ENCODE results near the gene ZNF330.

The ZNF330 gene

DNA sequence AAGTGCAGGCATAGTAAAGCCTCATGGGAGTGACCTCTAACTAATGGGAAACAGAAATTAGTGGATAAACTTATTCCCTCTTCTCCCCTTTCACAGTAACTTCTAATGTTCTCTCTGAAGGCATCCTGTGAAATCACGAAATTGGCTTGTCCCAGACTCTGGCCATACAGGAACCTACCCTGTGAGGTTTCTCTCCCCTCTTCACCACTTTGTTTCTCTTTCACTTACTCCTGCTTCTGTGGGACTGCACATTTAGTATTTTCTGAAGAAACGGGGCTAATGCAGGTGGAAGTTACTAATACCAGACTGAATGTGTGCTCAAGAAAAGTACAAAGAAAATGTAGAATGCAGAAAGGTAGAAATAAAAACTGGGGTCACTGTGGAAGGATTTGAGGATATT is 20.0 kb downstream of the ZNF330 start:
- H3K4me1 ChIP-seq (ENCODE audit: control insufficient read depth, low read depth, low read length) = no peaks in the 10 kb centered on the region
- H3K9ac ChIP-seq (ENCODE audit: low read length) = no peak overlapping the region
- no peak overlapping the region for H3K27ac ChIP-seq (ENCODE audit: low read length)
- no peak overlapping the region for H3K4me3 ChIP-seq (ENCODE audit: low read length)
- H3K36me3 ChIP-seq (ENCODE audit: control insufficient read depth, low read depth, low read length) = no peaks in the 10 kb centered on the region
- no peaks in the 10 kb centered on the region for H3K27me3 ChIP-seq (ENCODE audit: control insufficient read depth, insufficient read depth, low read length)
- no peaks in the 10 kb centered on the region for H3K9me3 ChIP-seq (ENCODE audit: control insufficient read depth, low read depth, low read length)

- no peaks in the 10 kb centered on the region for H3K27me3 ChIP-seq (ENCODE audit: control insufficient read depth, insufficient read depth, low read length)
- H3K9ac ChIP-seq (ENCODE audit: low read length) = no peak overlapping the region
- H3K36me3 ChIP-seq (ENCODE audit: control insufficient read depth, low read depth, low read length) = no peaks in the 10 kb centered on the region
- no peak overlapping the region for H3K27ac ChIP-seq (ENCODE audit: low read length)
- H3K9me3 ChIP-seq (ENCODE audit: control insufficient read depth, low read depth, low read length) = no peaks in the 10 kb centered on the region
- no peak overlapping the region for H3K4me3 ChIP-seq (ENCODE audit: low read length)
- H3K4me1 ChIP-seq (ENCODE audit: control insufficient read depth, low read depth, low read length) = no peaks in the 10 kb centered on the region
Measured at GRCh38 chr4:141241986-141242385, 21.3 kb downstream of the ZNF330 start.

DNA sequence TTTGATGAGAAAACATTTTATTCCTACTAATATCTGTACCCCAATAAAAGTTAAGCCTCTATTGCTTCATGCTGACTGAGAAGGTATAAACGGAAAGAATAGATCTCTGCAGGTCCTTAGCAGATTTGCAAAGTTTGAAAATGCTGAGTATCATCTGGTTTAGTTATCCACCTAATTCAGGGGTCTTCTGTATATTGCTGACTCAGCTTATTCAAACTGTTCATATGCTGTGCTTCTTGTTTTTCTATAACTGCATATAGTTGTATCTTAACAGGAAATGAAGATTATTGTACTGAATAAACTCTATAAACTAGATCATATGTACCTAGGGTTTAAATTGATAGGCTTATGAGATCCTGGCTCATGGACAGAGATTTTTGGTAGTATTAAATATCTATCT is 23.7 kb downstream of the ZNF330 start:
- no peaks in the 10 kb centered on the region for H3K9me3 ChIP-seq (ENCODE audit: control insufficient read depth, low read depth, low read length)
- no peak overlapping the region for H3K27ac ChIP-seq (ENCODE audit: low read length)
- no peaks in the 10 kb centered on the region for H3K27me3 ChIP-seq (ENCODE audit: control insufficient read depth, insufficient read depth, low read length)
- no peaks in the 10 kb centered on the region for H3K4me1 ChIP-seq (ENCODE audit: control insufficient read depth, low read depth, low read length)
- H3K36me3 ChIP-seq (ENCODE audit: control insufficient read depth, low read depth, low read length) = no peaks in the 10 kb centered on the region
- H3K9ac ChIP-seq (ENCODE audit: low read length) = no peak overlapping the region
- H3K4me3 ChIP-seq (ENCODE audit: low read length) = no peak overlapping the region

- Histone ChIP-seq H3K9me3 (ENCODE audit: control insufficient read depth, low read depth, low read length) (no peaks in the 10 kb centered on the region), H3K27me3 (ENCODE audit: control insufficient read depth, insufficient read depth, low read length) (no peaks in the 10 kb centered on the region), H3K4me3 (ENCODE audit: low read length) (no peak overlapping the region), H3K9ac (ENCODE audit: low read length) (no peak overlapping the region), H3K36me3 (ENCODE audit: control insufficient read depth, low read depth, low read length) (no peaks in the 10 kb centered on the region), H3K4me1 (ENCODE audit: control insufficient read depth, low read depth, low read length) (no peaks in the 10 kb centered on the region), H3K27ac (ENCODE audit: low read length) (no peak overlapping the region)
Measured at GRCh38 chr4:141246243-141246642, 25.5 kb downstream of the ZNF330 start.

- no peaks in the 10 kb centered on the region for H3K4me1 ChIP-seq (ENCODE audit: control insufficient read depth, low read depth, low read length)
- H3K4me3 ChIP-seq (ENCODE audit: low read length) = no peak overlapping the region
- no peaks in the 10 kb centered on the region for H3K27me3 ChIP-seq (ENCODE audit: control insufficient read depth, insufficient read depth, low read length)
- no peak overlapping the region for H3K9ac ChIP-seq (ENCODE audit: low read length)
- no peak overlapping the region for H3K27ac ChIP-seq (ENCODE audit: low read length)
- no peaks in the 10 kb centered on the region for H3K9me3 ChIP-seq (ENCODE audit: control insufficient read depth, low read depth, low read length)
- no peaks in the 10 kb centered on the region for H3K36me3 ChIP-seq (ENCODE audit: control insufficient read depth, low read depth, low read length)
Measured at GRCh38 chr4:141246683-141247429, 26.2 kb downstream of the ZNF330 start.

DNA sequence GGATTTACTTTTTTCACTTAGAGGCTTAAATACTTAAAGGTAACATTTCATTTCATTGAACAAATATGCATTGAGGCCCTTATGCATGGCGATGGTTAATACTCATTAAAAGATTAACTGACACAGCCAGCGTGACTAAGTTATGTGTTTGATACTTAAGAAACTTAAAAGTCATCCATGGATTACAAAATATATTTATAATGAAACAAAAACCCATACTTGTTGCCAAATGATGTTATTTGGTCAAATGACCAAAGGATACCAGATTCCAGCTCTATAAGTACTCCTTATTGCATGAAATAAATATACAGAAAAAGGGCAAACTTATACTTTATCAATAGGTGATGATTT is 26.7 kb downstream of the ZNF330 start:
- Histone ChIP-seq H3K4me3 (ENCODE audit: low read length) (no peak overlapping the region), H3K27me3 (ENCODE audit: control insufficient read depth, insufficient read depth, low read length) (no peaks in the 10 kb centered on the region), H3K4me1 (ENCODE audit: control insufficient read depth, low read depth, low read length) (no peaks in the 10 kb centered on the region), H3K27ac (ENCODE audit: low read length) (no peak overlapping the region), H3K9me3 (ENCODE audit: control insufficient read depth, low read depth, low read length) (no peaks in the 10 kb centered on the region), H3K9ac (ENCODE audit: low read length) (no peak overlapping the region), H3K36me3 (ENCODE audit: control insufficient read depth, low read depth, low read length) (no peaks in the 10 kb centered on the region)

DNA sequence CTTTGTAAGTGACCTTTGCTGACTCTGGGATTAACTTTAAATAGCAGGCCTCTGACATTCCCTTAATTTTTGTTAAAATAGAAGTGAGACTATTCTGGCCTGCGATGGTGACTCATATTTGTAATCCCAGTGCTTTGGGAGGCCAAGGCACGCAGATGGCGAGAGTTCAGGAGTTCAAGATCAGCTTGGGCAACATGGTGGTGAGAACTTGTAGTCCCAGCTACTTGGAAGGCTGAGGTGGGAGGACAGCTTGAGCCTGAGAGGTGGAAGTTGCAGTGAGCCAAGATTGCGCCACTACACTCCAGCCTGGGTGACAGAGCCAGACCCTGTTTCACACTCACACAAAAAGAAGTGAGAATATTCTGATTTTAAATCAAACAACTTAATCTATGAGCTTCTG is 27.3 kb downstream of the ZNF330 start:
- Histone ChIP-seq H3K4me1 (ENCODE audit: control insufficient read depth, low read depth, low read length) (no peaks in the 10 kb centered on the region), H3K9me3 (ENCODE audit: control insufficient read depth, low read depth, low read length) (no peaks in the 10 kb centered on the region), H3K9ac (ENCODE audit: low read length) (no peak overlapping the region), H3K4me3 (ENCODE audit: low read length) (no peak overlapping the region), H3K27me3 (ENCODE audit: control insufficient read depth, insufficient read depth, low read length) (no peaks in the 10 kb centered on the region), H3K36me3 (ENCODE audit: control insufficient read depth, low read depth, low read length) (no peaks in the 10 kb centered on the region), H3K27ac (ENCODE audit: low read length) (no peak overlapping the region)

GRCh38 chr4:141248486-141248885 is 27.8 kb downstream of the ZNF330 start:
- Histone ChIP-seq H3K9me3 (ENCODE audit: control insufficient read depth, low read depth, low read length) (no peaks in the 10 kb centered on the region), H3K27me3 (ENCODE audit: control insufficient read depth, insufficient read depth, low read length) (no peaks in the 10 kb centered on the region), H3K27ac (ENCODE audit: low read length) (no peak overlapping the region), H3K36me3 (ENCODE audit: control insufficient read depth, low read depth, low read length) (no peaks in the 10 kb centered on the region), H3K4me3 (ENCODE audit: low read length) (no peak overlapping the region), H3K9ac (ENCODE audit: low read length) (no peak overlapping the region), H3K4me1 (ENCODE audit: control insufficient read depth, low read depth, low read length) (no peaks in the 10 kb centered on the region)

GRCh38 chr4:141254326-141254725 is 33.6 kb downstream of the ZNF330 start:
- Histone ChIP-seq H3K9me3 (ENCODE audit: control insufficient read depth, low read depth, low read length) (no peaks in the 10 kb centered on the region), H3K9ac (ENCODE audit: low read length) (no peak overlapping the region), H3K4me1 (ENCODE audit: control insufficient read depth, low read depth, low read length) (no peaks in the 10 kb centered on the region), H3K36me3 (ENCODE audit: control insufficient read depth, low read depth, low read length) (no peaks in the 10 kb centered on the region), H3K4me3 (ENCODE audit: low read length) (no peak overlapping the region), H3K27me3 (ENCODE audit: control insufficient read depth, insufficient read depth, low read length) (no peaks in the 10 kb centered on the region), H3K27ac (ENCODE audit: low read length) (no peak overlapping the region)

- Histone ChIP-seq H3K9ac (ENCODE audit: low read length) (no peak overlapping the region), H3K4me1 (ENCODE audit: control insufficient read depth, low read depth, low read length) (no peaks in the 10 kb centered on the region), H3K4me3 (ENCODE audit: low read length) (no peak overlapping the region), H3K36me3 (ENCODE audit: control insufficient read depth, low read depth, low read length) (no peaks in the 10 kb centered on the region), H3K27me3 (ENCODE audit: control insufficient read depth, insufficient read depth, low read length) (no peaks in the 10 kb centered on the region), H3K27ac (ENCODE audit: low read length) (no peak overlapping the region), H3K9me3 (ENCODE audit: control insufficient read depth, low read depth, low read length) (no peaks in the 10 kb centered on the region)
Measured at GRCh38 chr4:141255016-141255415, 34.3 kb downstream of the ZNF330 start.

DNA sequence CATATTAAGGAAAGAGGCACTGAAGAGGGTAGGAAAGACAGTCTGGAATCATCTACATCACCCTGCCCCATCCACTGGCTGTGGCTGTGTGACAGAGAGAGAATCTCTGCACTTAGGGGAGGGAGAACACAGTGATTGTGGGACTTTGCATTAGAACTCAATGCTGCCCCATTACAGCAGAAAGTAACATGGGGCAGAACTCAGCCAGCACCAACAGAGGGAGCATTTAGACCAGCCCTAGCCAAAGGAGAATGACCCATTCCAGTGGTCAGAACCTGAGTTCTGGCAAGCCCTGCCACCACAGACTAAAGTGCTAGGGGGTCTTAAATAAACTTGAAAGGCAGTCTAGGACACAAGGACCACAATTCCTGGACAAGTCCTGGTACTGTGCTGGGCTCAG is 37.9 kb downstream of the ZNF330 start:
- Histone ChIP-seq H3K27me3 (ENCODE audit: control insufficient read depth, insufficient read depth, low read length) (no peaks in the 10 kb centered on the region), H3K36me3 (ENCODE audit: control insufficient read depth, low read depth, low read length) (no peaks in the 10 kb centered on the region), H3K9ac (ENCODE audit: low read length) (no peak overlapping the region), H3K27ac (ENCODE audit: low read length) (no peak overlapping the region), H3K4me1 (ENCODE audit: control insufficient read depth, low read depth, low read length) (no peaks in the 10 kb centered on the region), H3K9me3 (ENCODE audit: control insufficient read depth, low read depth, low read length) (no peaks in the 10 kb centered on the region), H3K4me3 (ENCODE audit: low read length) (no peak overlapping the region)

DNA sequence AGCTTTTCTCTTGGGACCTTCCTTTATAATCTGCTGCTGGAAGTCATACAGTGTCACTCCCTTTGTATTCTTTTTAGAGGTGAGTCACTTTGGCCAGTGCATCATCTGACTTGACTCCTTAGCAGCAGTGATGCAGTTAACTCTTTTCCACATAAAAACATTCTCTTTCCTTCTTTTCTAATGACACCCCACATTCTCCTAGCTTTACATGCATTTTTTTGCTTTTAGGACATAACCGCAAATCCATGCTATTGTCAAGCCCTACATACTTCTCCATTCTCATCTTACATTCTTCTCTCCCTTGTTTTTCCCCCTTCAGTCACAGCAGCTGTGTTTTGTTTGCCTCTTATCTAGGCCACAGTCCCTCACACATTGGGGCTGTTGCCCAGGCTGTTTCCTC is 55.1 kb downstream of the ZNF330 start:
- H3K9me3 ChIP-seq (ENCODE audit: control insufficient read depth, low read depth, low read length) = no peaks in the 10 kb centered on the region
- H3K27ac ChIP-seq (ENCODE audit: low read length) = no peak overlapping the region
- H3K27me3 ChIP-seq (ENCODE audit: control insufficient read depth, insufficient read depth, low read length) = no peaks in the 10 kb centered on the region
- no peaks in the 10 kb centered on the region for H3K36me3 ChIP-seq (ENCODE audit: control insufficient read depth, low read depth, low read length)
- no peak overlapping the region for H3K4me3 ChIP-seq (ENCODE audit: low read length)
- no peaks in the 10 kb centered on the region for H3K4me1 ChIP-seq (ENCODE audit: control insufficient read depth, low read depth, low read length)
- no peak overlapping the region for H3K9ac ChIP-seq (ENCODE audit: low read length)
